Measurements from ENCODE around the gene LRRC7.

The LRRC7 gene

DNA sequence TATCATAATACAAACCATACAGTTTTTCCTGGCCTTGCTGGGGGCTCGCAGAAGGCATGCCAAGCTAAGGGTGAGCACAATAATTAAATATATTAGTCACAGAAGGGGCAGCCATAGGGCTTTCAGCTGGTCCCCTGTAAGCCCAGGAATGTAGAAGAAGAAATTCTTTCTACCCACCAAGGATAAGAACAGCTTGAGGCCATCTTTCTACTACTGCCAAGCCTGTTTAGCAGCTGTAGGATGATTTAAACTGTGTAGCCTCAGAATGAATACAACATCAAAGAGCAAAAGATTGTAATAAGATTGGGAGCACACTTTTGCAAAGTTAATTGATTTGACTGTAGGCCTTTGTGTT is 171.5 kb downstream of the LRRC7 start:
- TF ChIP-seq TAF1 (IDR thresholded peaks at IDR 0.05; ENCODE audit: low read depth) (no peak), CEBPB (IDR thresholded peaks at IDR 0.05) (no peak), NFIC (IDR thresholded peaks at IDR 0.05) (no peak), YY1 (IDR thresholded peaks at IDR 0.05; ENCODE audit: low read depth) (no peak), RAD21 (IDR thresholded peaks at IDR 0.05; ENCODE audit: low read depth) (no peak), FOXM1 (IDR thresholded peaks at IDR 0.05; ENCODE audit: borderline replicate concordance, low read depth) (no peak), ZBTB7A (IDR thresholded peaks at IDR 0.05; ENCODE audit: low read depth) (no peak), CREB1 (IDR thresholded peaks at IDR 0.05; ENCODE audit: low read depth) (no peak), TCF12 (IDR thresholded peaks at IDR 0.05; ENCODE audit: low read depth) (no peak), EP300 (IDR thresholded peaks at IDR 0.05; ENCODE audit: borderline replicate concordance) (no peak), EGR1 (IDR thresholded peaks at IDR 0.05) (no peak), TEAD4 (IDR thresholded peaks at IDR 0.05) (no peak)
- TF ChIP-seq, protein P1, sequence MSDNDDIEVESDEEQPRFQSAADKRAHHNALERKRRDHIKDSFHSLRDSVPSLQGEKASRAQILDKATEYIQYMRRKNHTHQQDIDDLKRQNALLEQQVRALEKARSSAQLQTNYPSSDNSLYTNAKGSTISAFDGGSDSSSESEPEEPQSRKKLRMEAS (IDR thresholded peaks at IDR 0.05) = no peak
- TF ChIP-seq, protein P2, sequence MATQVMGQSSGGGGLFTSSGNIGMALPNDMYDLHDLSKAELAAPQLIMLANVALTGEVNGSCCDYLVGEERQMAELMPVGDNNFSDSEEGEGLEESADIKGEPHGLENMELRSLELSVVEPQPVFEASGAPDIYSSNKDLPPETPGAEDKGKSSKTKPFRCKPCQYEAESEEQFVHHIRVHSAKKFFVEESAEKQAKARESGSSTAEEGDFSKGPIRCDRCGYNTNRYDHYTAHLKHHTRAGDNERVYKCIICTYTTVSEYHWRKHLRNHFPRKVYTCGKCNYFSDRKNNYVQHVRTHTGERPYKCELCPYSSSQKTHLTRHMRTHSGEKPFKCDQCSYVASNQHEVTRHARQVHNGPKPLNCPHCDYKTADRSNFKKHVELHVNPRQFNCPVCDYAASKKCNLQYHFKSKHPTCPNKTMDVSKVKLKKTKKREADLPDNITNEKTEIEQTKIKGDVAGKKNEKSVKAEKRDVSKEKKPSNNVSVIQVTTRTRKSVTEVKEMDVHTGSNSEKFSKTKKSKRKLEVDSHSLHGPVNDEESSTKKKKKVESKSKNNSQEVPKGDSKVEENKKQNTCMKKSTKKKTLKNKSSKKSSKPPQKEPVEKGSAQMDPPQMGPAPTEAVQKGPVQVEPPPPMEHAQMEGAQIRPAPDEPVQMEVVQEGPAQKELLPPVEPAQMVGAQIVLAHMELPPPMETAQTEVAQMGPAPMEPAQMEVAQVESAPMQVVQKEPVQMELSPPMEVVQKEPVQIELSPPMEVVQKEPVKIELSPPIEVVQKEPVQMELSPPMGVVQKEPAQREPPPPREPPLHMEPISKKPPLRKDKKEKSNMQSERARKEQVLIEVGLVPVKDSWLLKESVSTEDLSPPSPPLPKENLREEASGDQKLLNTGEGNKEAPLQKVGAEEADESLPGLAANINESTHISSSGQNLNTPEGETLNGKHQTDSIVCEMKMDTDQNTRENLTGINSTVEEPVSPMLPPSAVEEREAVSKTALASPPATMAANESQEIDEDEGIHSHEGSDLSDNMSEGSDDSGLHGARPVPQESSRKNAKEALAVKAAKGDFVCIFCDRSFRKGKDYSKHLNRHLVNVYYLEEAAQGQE (IDR thresholded peaks at IDR 0.05; ENCODE audit: low read depth) = no peak
- TF ChIP-seq, protein P3, sequence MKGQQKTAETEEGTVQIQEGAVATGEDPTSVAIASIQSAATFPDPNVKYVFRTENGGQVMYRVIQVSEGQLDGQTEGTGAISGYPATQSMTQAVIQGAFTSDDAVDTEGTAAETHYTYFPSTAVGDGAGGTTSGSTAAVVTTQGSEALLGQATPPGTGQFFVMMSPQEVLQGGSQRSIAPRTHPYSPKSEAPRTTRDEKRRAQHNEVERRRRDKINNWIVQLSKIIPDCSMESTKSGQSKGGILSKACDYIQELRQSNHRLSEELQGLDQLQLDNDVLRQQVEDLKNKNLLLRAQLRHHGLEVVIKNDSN (IDR thresholded peaks at IDR 0.05) = no peak

DNA sequence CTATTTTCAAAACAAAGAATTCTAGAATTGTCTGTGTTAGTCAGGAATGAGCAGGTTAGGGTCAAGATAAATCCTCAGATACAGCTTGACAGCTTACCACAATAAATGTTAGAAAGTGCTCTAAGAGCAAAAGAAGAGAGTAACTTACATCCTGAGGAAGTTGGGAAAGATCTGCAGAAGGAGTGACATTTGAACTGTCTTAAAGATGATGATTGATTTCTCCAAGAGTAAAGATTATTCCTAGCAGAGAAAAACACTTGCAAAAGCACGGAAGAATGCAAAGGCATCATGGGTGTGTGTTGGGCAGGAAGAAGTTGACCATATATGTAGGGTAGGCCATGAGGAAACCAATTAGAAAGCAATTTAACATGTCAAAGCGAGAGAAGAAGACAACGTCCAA is 175.4 kb downstream of the LRRC7 start:
- TF ChIP-seq EP300 (IDR thresholded peaks at IDR 0.05; ENCODE audit: borderline replicate concordance) = no peak
- no peak for TF ChIP-seq YY1 (IDR thresholded peaks at IDR 0.05; ENCODE audit: low read depth)
- TF ChIP-seq, protein P3 (IDR thresholded peaks at IDR 0.05) = no peak
- no peak for TF ChIP-seq FOXM1 (IDR thresholded peaks at IDR 0.05; ENCODE audit: borderline replicate concordance, low read depth)
- TF ChIP-seq TCF12 (IDR thresholded peaks at IDR 0.05; ENCODE audit: low read depth) = no peak
- TF ChIP-seq CREB1 (IDR thresholded peaks at IDR 0.05; ENCODE audit: low read depth) = no peak
- TF ChIP-seq ZBTB7A (IDR thresholded peaks at IDR 0.05; ENCODE audit: low read depth) = no peak

DNA sequence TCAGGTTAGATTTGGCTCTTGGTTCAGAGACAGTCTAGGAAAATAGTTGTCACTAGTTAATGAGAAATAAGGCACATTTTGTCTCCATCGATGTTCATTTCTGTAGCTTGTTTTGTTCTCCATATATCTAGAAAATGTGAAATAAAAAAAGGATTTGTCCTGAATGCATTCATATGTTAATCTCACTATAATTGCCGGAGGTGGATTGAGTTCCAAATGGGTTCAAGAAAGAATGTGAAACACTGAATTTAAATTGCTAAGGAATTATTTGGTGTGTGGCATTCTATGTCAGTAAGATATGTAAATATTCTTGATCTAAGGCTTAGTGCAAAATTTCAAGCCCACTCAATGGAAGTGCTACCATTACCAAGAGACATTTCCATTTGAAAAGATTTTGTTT is 176.7 kb downstream of the LRRC7 start:
- TF ChIP-seq FOXM1 (IDR thresholded peaks at IDR 0.05; ENCODE audit: borderline replicate concordance, low read depth) = no peak
- TF ChIP-seq TEAD4 (IDR thresholded peaks at IDR 0.05) = no peak
- TF ChIP-seq CREB1 (IDR thresholded peaks at IDR 0.05; ENCODE audit: low read depth) = no peak
- TF ChIP-seq NFIC (IDR thresholded peaks at IDR 0.05) = no peak

DNA sequence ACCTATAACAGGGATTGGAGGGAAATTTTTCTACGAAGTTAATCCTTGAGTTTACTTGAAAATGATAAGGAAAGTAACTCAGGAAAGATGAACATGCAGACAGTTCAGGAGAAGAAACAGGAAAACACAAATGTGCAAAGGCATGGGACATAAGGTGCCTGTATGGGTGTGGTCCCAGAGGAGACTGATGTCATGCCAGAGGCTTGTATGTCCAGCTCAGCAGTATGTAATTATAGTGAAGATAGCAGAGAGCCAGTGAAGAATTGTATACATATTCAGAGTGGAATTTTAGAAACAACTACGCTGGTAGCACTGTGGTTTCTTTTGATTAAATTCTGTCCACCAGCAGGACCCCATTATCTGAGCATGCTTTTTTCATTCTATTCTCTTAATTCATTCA is 179.5 kb downstream of the LRRC7 start:
- TF ChIP-seq FOXM1 (IDR thresholded peaks at IDR 0.05; ENCODE audit: borderline replicate concordance, low read depth) = no peak
- TF ChIP-seq, protein P3 (IDR thresholded peaks at IDR 0.05) = no peak
- TF ChIP-seq TEAD4 (IDR thresholded peaks at IDR 0.05) = no peak
- no peak for TF ChIP-seq EP300 (IDR thresholded peaks at IDR 0.05; ENCODE audit: borderline replicate concordance)
- no peak for TF ChIP-seq TAF1 (IDR thresholded peaks at IDR 0.05; ENCODE audit: low read depth)
- TF ChIP-seq, protein P2 (IDR thresholded peaks at IDR 0.05; ENCODE audit: low read depth) = no peak
- TF ChIP-seq ZBTB7A (IDR thresholded peaks at IDR 0.05; ENCODE audit: low read depth) = no peak
- TF ChIP-seq CREB1 (IDR thresholded peaks at IDR 0.05; ENCODE audit: low read depth) = no peak
- no peak for TF ChIP-seq CEBPB (IDR thresholded peaks at IDR 0.05)
- no peak for TF ChIP-seq RAD21 (IDR thresholded peaks at IDR 0.05; ENCODE audit: low read depth)
- TF ChIP-seq EGR1 (IDR thresholded peaks at IDR 0.05) = no peak
- TF ChIP-seq TCF12 (IDR thresholded peaks at IDR 0.05; ENCODE audit: low read depth) = no peak
- no peak for TF ChIP-seq YY1 (IDR thresholded peaks at IDR 0.05; ENCODE audit: low read depth)
- TF ChIP-seq, protein P1 (IDR thresholded peaks at IDR 0.05) = no peak
- TF ChIP-seq NFIC (IDR thresholded peaks at IDR 0.05) = no peak

DNA sequence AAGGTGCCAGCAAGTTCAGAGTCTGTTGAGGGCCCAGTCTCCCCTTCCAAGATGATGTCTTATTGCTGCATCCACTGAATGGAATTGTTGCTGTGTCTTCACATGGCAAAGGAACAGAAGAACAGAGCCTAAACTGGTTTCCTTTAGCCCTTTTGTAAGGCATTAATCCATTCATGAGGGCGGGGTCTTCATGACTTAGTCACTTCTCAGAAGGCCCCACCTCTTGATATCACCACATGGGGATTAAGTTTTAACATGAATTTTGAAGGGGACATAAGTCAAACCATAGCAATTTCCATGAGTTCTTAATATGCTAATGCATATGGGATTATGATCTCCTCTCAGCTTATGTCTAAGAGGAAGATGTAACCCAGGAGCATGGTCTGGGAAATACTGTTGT is 182.9 kb downstream of the LRRC7 start:
- TF ChIP-seq CREB1 (IDR thresholded peaks at IDR 0.05; ENCODE audit: low read depth) (no peak), NFIC (IDR thresholded peaks at IDR 0.05) (no peak), ZBTB7A (IDR thresholded peaks at IDR 0.05; ENCODE audit: low read depth) (no peak), TCF12 (IDR thresholded peaks at IDR 0.05; ENCODE audit: low read depth) (no peak), TAF1 (IDR thresholded peaks at IDR 0.05; ENCODE audit: low read depth) (no peak), CEBPB (IDR thresholded peaks at IDR 0.05) (no peak)
- TF ChIP-seq, protein P1 (IDR thresholded peaks at IDR 0.05) = no peak
